Measurements from ENCODE around the gene ISLR.

ISLR gene

DNA sequence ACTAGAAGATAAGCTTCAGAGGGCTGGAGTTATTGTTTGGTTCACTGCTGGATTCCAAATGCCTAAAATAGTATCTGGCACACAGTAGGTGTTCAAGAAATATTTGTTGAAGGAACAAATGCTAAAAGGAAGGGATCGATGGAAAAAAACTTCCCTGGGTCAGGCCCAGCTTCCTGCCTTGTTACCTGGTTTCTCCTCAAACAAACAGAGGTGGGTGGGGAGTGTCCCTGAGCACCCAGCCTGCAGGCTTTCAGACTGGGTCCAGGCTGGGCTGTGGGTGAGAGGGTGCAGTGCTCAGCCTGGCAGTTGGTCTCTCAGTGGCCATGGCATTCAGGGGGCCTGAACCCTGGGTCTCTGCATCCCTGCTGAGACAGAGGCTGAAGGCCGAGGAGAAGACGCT lies 43.4 kb downstream of the ISLR start:
- no peak for DNase-seq

DNA sequence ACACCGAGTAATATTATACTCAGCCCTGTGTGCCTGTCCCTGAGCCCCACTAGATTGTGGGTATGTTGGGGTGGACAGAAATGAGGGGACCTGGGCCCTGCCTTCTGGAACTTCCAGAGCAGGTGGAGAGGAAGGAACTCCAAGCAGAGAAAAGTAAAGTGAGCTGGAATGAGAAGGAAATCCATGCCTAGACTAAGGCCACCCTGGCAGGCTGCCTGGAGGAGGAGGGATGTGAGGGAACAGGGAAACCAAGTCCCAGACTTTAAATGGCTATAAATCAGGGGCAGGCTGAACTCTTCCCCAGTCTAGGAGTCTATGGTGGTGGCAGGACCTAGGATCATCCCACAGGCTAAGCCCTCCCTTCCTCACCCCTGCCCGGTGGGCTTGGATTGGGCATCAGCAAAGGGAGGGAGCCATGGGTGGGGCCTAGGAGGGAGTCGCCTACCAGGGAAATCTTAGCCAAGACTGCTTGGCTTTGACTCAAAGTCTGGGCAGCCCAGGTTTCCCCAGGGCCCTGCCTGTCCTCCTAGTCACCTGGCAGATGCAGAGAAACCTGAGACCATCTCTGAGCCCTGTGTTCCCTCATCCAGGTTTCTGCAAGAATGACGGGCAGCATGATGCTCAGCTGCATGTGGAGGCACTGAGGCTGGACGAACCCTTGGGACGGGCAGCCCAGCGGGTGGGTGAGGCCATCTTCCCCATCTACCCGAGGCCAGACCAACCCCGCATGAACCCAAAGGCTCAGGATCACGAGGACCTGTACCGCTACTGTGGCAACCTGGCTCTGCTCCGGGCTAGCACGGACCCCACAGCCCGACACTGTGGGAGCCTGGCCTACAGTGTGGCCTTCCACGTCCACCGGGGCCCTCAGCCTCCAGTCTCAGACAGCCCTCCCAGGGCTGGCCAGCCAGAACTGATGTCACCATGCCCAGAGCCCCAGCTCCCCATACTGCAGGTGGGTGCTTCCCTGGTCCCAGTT lies 44.7 kb downstream of the ISLR start:
- no peak for DNase-seq

DNA sequence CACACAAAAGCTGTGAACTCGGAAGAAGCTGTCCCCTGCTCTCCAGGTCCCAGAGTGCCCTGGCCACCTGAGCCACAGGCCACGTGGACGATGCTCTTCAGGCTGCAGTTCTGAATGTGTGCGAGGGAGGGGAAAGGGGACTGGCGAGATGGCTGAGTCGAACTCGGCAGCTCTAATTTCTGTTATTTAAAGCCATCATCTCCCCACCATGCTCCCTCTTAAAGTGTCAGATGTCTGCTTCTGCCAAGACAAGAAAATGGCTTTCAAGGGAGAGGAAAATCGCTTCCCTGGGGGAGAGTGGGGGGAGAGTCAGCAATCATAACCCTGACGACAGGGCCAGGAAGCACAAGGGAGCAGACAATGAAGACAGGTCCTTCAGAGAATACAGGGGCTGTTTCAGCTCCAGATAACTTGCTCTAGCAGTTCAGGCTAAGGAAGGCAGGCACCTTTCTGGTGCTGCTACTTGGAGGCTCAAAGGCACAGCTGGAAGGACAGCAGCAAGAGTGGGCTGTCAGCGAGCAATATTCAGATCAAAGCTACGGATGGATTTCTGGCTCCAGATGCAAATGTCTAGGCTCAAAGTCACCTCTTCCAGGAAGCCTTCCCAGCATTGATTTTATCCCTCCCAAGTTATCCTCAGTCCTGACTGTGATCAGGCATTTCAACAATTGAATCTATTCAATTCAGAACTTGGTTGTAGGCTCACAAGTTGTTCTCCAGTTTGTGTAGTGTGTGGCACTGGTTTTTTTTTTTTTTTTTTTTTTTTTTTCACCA lies 47.2 kb downstream of the ISLR start:
- DNase-seq: no peak

DNA sequence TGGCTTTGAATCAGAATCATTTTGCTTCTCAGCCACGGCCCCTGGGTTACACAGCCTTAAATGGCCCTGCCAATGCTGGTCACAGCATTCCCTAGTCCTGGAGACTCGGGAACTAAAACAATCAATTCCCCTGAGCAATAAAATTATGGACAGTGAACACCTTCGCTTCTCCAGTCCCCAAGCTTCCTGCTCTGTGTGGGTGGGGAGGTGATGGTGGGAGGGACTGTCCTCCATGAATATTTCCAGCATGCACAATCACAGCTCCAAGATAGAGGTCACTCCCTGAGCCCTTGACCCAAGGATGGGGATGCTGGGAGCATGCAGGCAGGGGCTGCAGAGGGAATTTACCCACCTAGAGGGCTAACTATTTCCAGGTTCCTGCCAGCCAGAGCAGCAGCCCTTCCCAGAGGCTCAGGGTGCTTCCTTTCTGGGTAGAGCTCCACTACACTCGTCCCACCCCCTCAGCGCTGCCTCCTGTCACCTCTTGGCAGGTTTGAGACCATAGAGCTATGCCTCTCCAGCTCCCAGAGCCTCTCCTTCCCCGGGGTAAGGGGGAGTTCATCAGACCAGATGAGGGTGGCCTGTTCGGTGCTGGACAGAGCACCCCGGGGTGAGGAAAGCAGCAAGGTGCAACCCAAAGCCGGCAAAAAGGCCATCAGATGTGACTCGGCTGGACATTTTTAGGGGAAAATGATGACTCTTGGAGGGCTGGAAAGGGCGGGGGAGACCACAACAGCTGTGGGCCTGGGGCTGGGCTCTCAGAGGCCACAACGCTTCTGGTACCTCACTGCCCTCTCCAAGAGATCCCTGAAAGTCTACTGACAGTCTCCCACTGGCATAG lies 48.1 kb downstream of the ISLR start:
- no peak for DNase-seq

DNA sequence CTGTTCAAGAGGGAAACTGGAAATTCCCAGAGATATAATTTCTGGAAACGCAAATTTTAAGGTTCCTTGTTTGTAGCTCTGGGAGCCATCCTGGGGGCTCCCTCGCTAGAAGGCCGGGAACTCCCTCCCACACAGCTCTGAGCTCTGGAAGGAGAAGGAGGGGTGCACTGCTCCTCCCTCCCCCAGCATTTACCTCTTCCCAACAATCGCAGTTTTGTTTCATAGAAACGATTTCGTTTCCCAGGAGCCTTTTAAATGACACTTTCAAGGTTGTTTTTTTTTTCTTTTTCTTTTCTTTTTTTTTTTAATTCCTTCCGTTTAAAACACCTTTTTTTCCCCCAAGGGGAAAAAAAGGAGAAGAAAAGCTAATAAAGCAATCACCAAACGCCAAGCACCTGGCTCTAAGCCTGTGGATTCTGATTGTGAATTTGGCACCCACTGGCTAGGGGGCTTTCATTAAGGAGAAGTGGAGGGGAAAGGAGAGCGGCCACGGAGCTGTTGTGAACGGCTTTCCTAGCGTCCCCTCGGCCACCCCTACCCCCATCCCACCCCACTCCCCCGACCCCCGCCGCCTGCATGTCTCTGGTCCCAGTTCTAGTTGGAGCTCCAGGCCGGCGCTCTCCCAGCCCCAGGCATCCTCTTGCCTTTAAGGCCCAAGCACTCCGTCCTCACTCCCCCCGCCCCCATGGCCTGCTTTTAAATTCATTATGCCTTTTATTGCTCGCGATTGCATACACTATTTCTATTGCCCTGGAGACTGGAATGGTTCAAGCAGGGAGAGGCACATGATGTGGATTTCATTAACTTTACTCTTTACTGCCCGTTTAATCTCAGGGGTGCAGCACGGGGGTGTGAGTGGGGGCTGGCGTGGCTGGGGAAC lies 49.0 kb downstream of the ISLR start:
- DNase-seq: no peak

DNA sequence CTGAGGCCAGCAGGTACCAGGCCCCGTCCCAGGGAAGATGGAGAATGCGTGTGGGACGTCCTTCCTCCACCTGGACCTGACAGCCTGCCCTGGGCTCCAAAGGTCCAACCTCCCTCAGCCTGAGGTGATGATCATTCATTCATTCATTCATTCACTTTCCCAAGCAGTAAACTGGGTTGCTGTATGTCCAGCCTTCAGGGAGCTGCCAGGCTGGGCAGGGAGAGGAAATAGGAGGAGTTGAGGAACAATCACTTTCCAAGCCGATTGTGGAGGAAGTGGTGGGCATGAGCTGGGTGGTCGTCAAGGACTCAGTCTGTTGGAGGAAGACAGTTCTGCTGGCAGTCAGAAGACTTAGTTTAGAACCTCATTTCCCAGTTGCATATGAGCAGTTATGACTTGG lies 52.4 kb downstream of the ISLR start:
- DNase-seq: no peak
